Fibroblast of skin of abdomen (primary cell): ENCODE data around the gene RGP1.

Experiments used
- DNase-seq: peaks from one replicate; pipeline ENCODE4 v3.0.0-alpha.2; 2013

The RGP1 gene

GRCh38 chr9:35771943-35772342 lies 22.9 kb downstream of the RGP1 start:
- no peak for DNase-seq

GRCh38 chr9:35774907-35775635 lies 26.0 kb downstream of the RGP1 start:
- DNase-seq: no peak

GRCh38 chr9:35776018-35776417 lies 26.9 kb downstream of the RGP1 start:
- DNase-seq: no peak

GRCh38 chr9:35778496-35778895 lies 29.4 kb downstream of the RGP1 start:
- no peak for DNase-seq

- DNase-seq: no peak
Measured at GRCh38 chr9:35781066-35781465, 32.0 kb downstream of the RGP1 start.

- no peak for DNase-seq
Measured at GRCh38 chr9:35783418-35783817, 34.3 kb downstream of the RGP1 start.

GRCh38 chr9:35789541-35789940 lies 40.5 kb downstream of the RGP1 start:
- DNase-seq: no peak

- no peak for DNase-seq
Measured at GRCh38 chr9:35790025-35790384, 40.9 kb downstream of the RGP1 start.

- peak; percentile 87 for DNase-seq
Measured at GRCh38 chr9:35790385-35791296, 41.6 kb downstream of the RGP1 start.

- DNase-seq: peak; percentile 38
Measured at GRCh38 chr9:35791297-35791921, 42.3 kb downstream of the RGP1 start, which contains the start of gene NPR2. TSS of gene NPR2 (plus strand) at chr9:35791591. CDS start at chr9:35792409, 818 bp downstream.

- DNase-seq: no peak
Measured at GRCh38 chr9:35792024-35792813, 43.1 kb downstream of the RGP1 start.

- no peak for DNase-seq
Measured at GRCh38 chr9:35792826-35793225, 43.7 kb downstream of the RGP1 start.

GRCh38 chr9:35793461-35793860 lies 44.4 kb downstream of the RGP1 start:
- no peak for DNase-seq

GRCh38 chr9:35795695-35796094 lies 46.6 kb downstream of the RGP1 start:
- no peak for DNase-seq

- DNase-seq: no peak
Measured at GRCh38 chr9:35797311-35798109, 48.4 kb downstream of the RGP1 start.

GRCh38 chr9:35798658-35799374 lies 49.7 kb downstream of the RGP1 start:
- DNase-seq: peak; percentile 27

- no peak for DNase-seq
Measured at GRCh38 chr9:35800530-35800929, 51.4 kb downstream of the RGP1 start.

GRCh38 chr9:35801328-35802128 lies 52.4 kb downstream of the RGP1 start:
- no peak for DNase-seq

- DNase-seq: no peak
Measured at GRCh38 chr9:35806101-35806500, 57.0 kb downstream of the RGP1 start.
